DMS53 treated with DMSO at 0.1 percent for 48 hours (cell line): ENCODE measurements around the gene BRINP3.
A peak's percentile ranks its signal among the peaks of the same experiment; 100 is the strongest.

Experiments used
- DNase-seq: peaks from one replicate; lab custom pipeline; 2025; ENCODE audit not compliant: unreplicated experiment; lab: John Stamatoyannopoulos, UW

Gene BRINP3

GRCh38 chr1:190327271-190327670 is 150.4 kb downstream of the BRINP3 start:
- DNase-seq, result no peak

- no peak for DNase-seq
These were observed 154.1 kb downstream of the BRINP3 start for GRCh38 chr1:190323530-190323929.

GRCh38 chr1:190322274-190322673 is 155.4 kb downstream of the BRINP3 start:
- no peak for DNase-seq

GRCh38 chr1:190320952-190321351 is 156.7 kb downstream of the BRINP3 start:
- peak; percentile 43 for DNase-seq

GRCh38 chr1:190312763-190313162 is 164.9 kb downstream of the BRINP3 start:
- DNase-seq, result no peak

GRCh38 chr1:190303501-190303900 is 174.2 kb downstream of the BRINP3 start:
- no peak for DNase-seq

- DNase-seq, result no peak
These were observed 181.2 kb downstream of the BRINP3 start for GRCh38 chr1:190296453-190296852.

- DNase-seq, result no peak
These were observed 187.8 kb downstream of the BRINP3 start for GRCh38 chr1:190289897-190290296.

- no peak for DNase-seq
These were observed 191.6 kb downstream of the BRINP3 start for GRCh38 chr1:190286111-190286510.

- DNase-seq, result no peak
These were observed 200.6 kb downstream of the BRINP3 start for GRCh38 chr1:190277107-190277506.

- no peak for DNase-seq
These were observed 202.9 kb downstream of the BRINP3 start for GRCh38 chr1:190274721-190275120.

- no peak for DNase-seq
These were observed 204.5 kb downstream of the BRINP3 start for GRCh38 chr1:190273161-190273560.

- DNase-seq, result no peak
These were observed 215.1 kb downstream of the BRINP3 start for GRCh38 chr1:190262538-190262937.

GRCh38 chr1:190259424-190259823 is 218.2 kb downstream of the BRINP3 start:
- no peak for DNase-seq

- DNase-seq, result no peak
These were observed 219.7 kb downstream of the BRINP3 start for GRCh38 chr1:190258003-190258402.

GRCh38 chr1:190252046-190252445 is 225.6 kb downstream of the BRINP3 start:
- DNase-seq, result no peak

- no peak for DNase-seq
These were observed 227.3 kb downstream of the BRINP3 start for GRCh38 chr1:190250368-190250767.

GRCh38 chr1:190244406-190244805 is 233.3 kb downstream of the BRINP3 start:
- DNase-seq, result no peak

- DNase-seq, result no peak
These were observed 234.6 kb downstream of the BRINP3 start for GRCh38 chr1:190243056-190243455.

- no peak for DNase-seq
These were observed 251.7 kb downstream of the BRINP3 start for GRCh38 chr1:190226006-190226405.

- DNase-seq, result no peak
These were observed 265.2 kb downstream of the BRINP3 start for GRCh38 chr1:190212450-190212849.

- DNase-seq, result no peak
These were observed 269.9 kb downstream of the BRINP3 start for GRCh38 chr1:190207733-190208132.

GRCh38 chr1:190205713-190206112 is 272.0 kb downstream of the BRINP3 start:
- no peak for DNase-seq

- no peak for DNase-seq
These were observed 281.6 kb downstream of the BRINP3 start for GRCh38 chr1:190196020-190196419.
